Smooth muscle cell of trachea (primary cell): ENCODE measurements around the gene PCDHGC4. TPM values are rescaled to one million over a fixed set of nuclear protein-coding genes. Genes with fewer than 3 reads are reported as not detected.

Experiments
- total RNA-seq: library from RNA; depleted of rRNA; stranded (reverse); fragments of >200 nt; gene quantifications from 2 replicates; pipeline ENCODE4 v1.2.1, GENCODE V29; 2014

PCDHGC4 gene
- total RNA-seq = 4.5 and 6.0 TPM in 2 replicates

GRCh38 chr5:141484641-141485311, at the start of gene PCDHGC4:
Gene PCDHGC4, plus strand, starts transcription at chr5:141485030. Its CDS starts 144 bp downstream, at chr5:141485174.

GRCh38 chr5:141475625-141476131, 9.2 kb upstream of the PCDHGC4 start, which contains the start of gene PCDHGC3:
Gene PCDHGC3, plus strand, starts transcription at chr5:141475966. Its CDS starts 151 bp downstream, at chr5:141476117.

GRCh38 chr5:141488591-141489561, 4.0 kb downstream of the PCDHGC4 start, which contains the start of gene PCDHGC5:
Gene PCDHGC5, plus strand, starts transcription at chr5:141489081. Its CDS starts 160 bp downstream, at chr5:141489241.

Other genes with a start within 250 kb of the PCDHGC4 start
- gene PCDHB15, start 239.6 kb upstream of the PCDHGC4 start, total RNA-seq = under 0.01 and 0.66 TPM in 2 replicates
- 0.50 and 1.0 TPM in 2 replicates for gene SLC25A2, start 181.0 kb upstream of the PCDHGC4 start, total RNA-seq
- gene TAF7, start 164.2 kb upstream of the PCDHGC4 start, total RNA-seq = 70.8 and 74.8 TPM in 2 replicates
- gene PCDHGA1, start 154.5 kb upstream of the PCDHGC4 start, total RNA-seq = 1.3 and 2.3 TPM in 2 replicates
- gene PCDHGA2, start 146.3 kb upstream of the PCDHGC4 start, total RNA-seq = 3.3 and 6.6 TPM in 2 replicates
- 1.3 and 2.6 TPM in 2 replicates for gene PCDHGA3, start 141.2 kb upstream of the PCDHGC4 start, total RNA-seq
- 4.4 and 4.5 TPM in 2 replicates for gene PCDHGB1, start 134.9 kb upstream of the PCDHGC4 start, total RNA-seq
- 8.9 and 11.1 TPM in 2 replicates for gene PCDHGA4, start 130.0 kb upstream of the PCDHGC4 start, total RNA-seq
- gene PCDHGB2, start 125.0 kb upstream of the PCDHGC4 start, total RNA-seq = 5.1 TPM in 2 replicates
- 2.8 and 3.5 TPM in 2 replicates for gene PCDHGA5, start 120.9 kb upstream of the PCDHGC4 start, total RNA-seq
- 7.1 and 9.4 TPM in 2 replicates for gene PCDHGB3, start 114.8 kb upstream of the PCDHGC4 start, total RNA-seq
- gene PCDHGA6, start 111.1 kb upstream of the PCDHGC4 start, total RNA-seq = 4.8 and 6.3 TPM in 2 replicates
- gene PCDHGA7, start 102.3 kb upstream of the PCDHGC4 start, total RNA-seq = 5.4 and 8.4 TPM in 2 replicates
- 21.5 and 38.4 TPM in 2 replicates for gene PCDHGB4, start 97.3 kb upstream of the PCDHGC4 start, total RNA-seq
- 3.9 and 5.6 TPM in 2 replicates for gene PCDHGA8, start 92.4 kb upstream of the PCDHGC4 start, total RNA-seq
- gene PCDHGB5, start 87.1 kb upstream of the PCDHGC4 start, total RNA-seq = 27.9 and 40.4 TPM in 2 replicates
- gene PCDHGA9, start 82.3 kb upstream of the PCDHGC4 start, total RNA-seq = 7.4 and 8.0 TPM in 2 replicates
- 5.1 and 6.5 TPM in 2 replicates for gene PCDHGB6, start 77.0 kb upstream of the PCDHGC4 start, total RNA-seq
- gene PCDHGA10, start 72.0 kb upstream of the PCDHGC4 start, total RNA-seq = 13.8 and 14.7 TPM in 2 replicates
- 15.7 and 16.4 TPM in 2 replicates for gene PCDHGB7, start 67.4 kb upstream of the PCDHGC4 start, total RNA-seq
- gene PCDHGA11, start 64.0 kb upstream of the PCDHGC4 start, total RNA-seq = 23.0 and 26.9 TPM in 2 replicates
- gene PCDHGA12, start 54.5 kb upstream of the PCDHGC4 start, total RNA-seq = 26.0 and 35.4 TPM in 2 replicates
- 94.1 and 137 TPM in 2 replicates for gene PCDHGC3, start 9.1 kb upstream of the PCDHGC4 start, total RNA-seq
- 7.9 and 8.1 TPM in 2 replicates for gene PCDHGC5, start 4.1 kb downstream of the PCDHGC4 start, total RNA-seq
- 22.0 and 46.4 TPM in 2 replicates for gene DIAPH1, start 134.0 kb downstream of the PCDHGC4 start, total RNA-seq
- gene HDAC3, start 151.8 kb downstream of the PCDHGC4 start, total RNA-seq = 63.0 and 67.6 TPM in 2 replicates
- gene RELL2, start 152.0 kb downstream of the PCDHGC4 start, total RNA-seq = 2.2 and 2.3 TPM in 2 replicates
- 39.9 and 46.5 TPM in 2 replicates for gene FCHSD1, start 166.4 kb downstream of the PCDHGC4 start, total RNA-seq
- 4.5 and 6.8 TPM in 2 replicates for gene ARAP3, start 197.2 kb downstream of the PCDHGC4 start, total RNA-seq